Head of caudate nucleus (tissue), 42 donors: ENCODE data around the gene CCND2.
"Not testable (repeated sequence)": the region's sequence is repeated elsewhere in the genome, so short reads cannot be mapped to it uniquely, and the experiment has no call there.

Source experiments
- DNase-seq, 42 donors: peaks; one replicate each; pipeline versions ENCODE4 v3.0.0 to v3.0.0-alpha.2; 2020 to 2021; ENCODE audit warnings: mixed read lengths in 7 of 42
- intact Hi-C: fragments of 100-400 bp; cut with DNase I; formaldehyde crosslinking; loops from one replicate; pipeline ENCODE4 v1.15.0; 2022

The CCND2 gene

GRCh38 chr12:4273652-4274395, at the start of gene CCND2:
CCND2 (plus strand) TSS chr12:4273762; CDS start chr12:4274041, 279 bp downstream.
- intact Hi-C loops = no loop called here
- DNase-seq = peak; percentile 63 to 96 (median 85)

- peak in 2 of 42 donors; percentile 22 to 34 for DNase-seq
- intact Hi-C loops = no loop called here
These were observed 49.2 kb upstream of the CCND2 start for GRCh38 chr12:4224206-4224889.

GRCh38 chr12:4225571-4225970, 48.0 kb upstream of the CCND2 start:
- intact Hi-C loops = no loop called here
- DNase-seq = peak in 2 of 42 donors; percentile 12 to 16

- peak in 1 of 42 donors; percentile 18 for DNase-seq
These were observed 46.5 kb upstream of the CCND2 start for GRCh38 chr12:4227046-4227445.

GRCh38 chr12:4228122-4228580, 45.4 kb upstream of the CCND2 start:
- intact Hi-C loops = no loop called here

More at GRCh38 chr12:4227046-4227445, 46.5 kb upstream of the CCND2 start:
- intact Hi-C loops = no loop called here

GRCh38 chr12:4230526-4230925, 43.0 kb upstream of the CCND2 start:
- peak in 2 of 42 donors; percentile 16 for DNase-seq
- intact Hi-C loops = no loop called here

More at GRCh38 chr12:4228122-4228580, 45.4 kb upstream of the CCND2 start:
- DNase-seq = peak in 2 of 42 donors; percentile 28 to 37

GRCh38 chr12:4238577-4238976, 35.0 kb upstream of the CCND2 start:
- intact Hi-C loops = no loop called here

GRCh38 chr12:4239746-4240145, 33.8 kb upstream of the CCND2 start:
- intact Hi-C loops = no loop called here
- DNase-seq = peak in 1 of 42 donors; percentile 20

More at GRCh38 chr12:4238577-4238976, 35.0 kb upstream of the CCND2 start:
- DNase-seq = no peak

- DNase-seq = peak in 1 of 42 donors; percentile 28
- intact Hi-C loops = no loop called here
These were observed 33.3 kb upstream of the CCND2 start for GRCh38 chr12:4240161-4240783.

GRCh38 chr12:4240981-4241380, 32.6 kb upstream of the CCND2 start:
- intact Hi-C loops = no loop called here
- DNase-seq = peak in 1 of 42 donors; percentile 8

- DNase-seq = peak in 2 of 42 donors; percentile 0 to 10
- intact Hi-C loops = no loop called here
These were observed 32.0 kb upstream of the CCND2 start for GRCh38 chr12:4241592-4241991.

- peak in 1 of 42 donors; percentile 13 for DNase-seq
- intact Hi-C loops = no loop called here
These were observed 31.0 kb upstream of the CCND2 start for GRCh38 chr12:4242595-4242994.

- peak in 1 of 42 donors; percentile 32 for DNase-seq
- intact Hi-C loops = no loop called here
These were observed 30.5 kb upstream of the CCND2 start for GRCh38 chr12:4243091-4243490.

- DNase-seq, intact Hi-C loops: not testable (repeated sequence)
These were observed 30.0 kb upstream of the CCND2 start for GRCh38 chr12:4243491-4244100.

- intact Hi-C loops = no loop called here
- DNase-seq = peak in 1 of 42 donors; percentile 21
These were observed 28.7 kb upstream of the CCND2 start for GRCh38 chr12:4244868-4245267.

- intact Hi-C loops = no loop called here
- DNase-seq = peak in 1 of 42 donors; percentile 13
These were observed 28.1 kb upstream of the CCND2 start for GRCh38 chr12:4245446-4245845.

GRCh38 chr12:4246116-4246515, 27.4 kb upstream of the CCND2 start:
- peak in 2 of 42 donors; percentile 28 to 36 for DNase-seq
- intact Hi-C loops = no loop called here

- intact Hi-C loops = no loop called here
- peak in 1 of 42 donors; percentile 30 for DNase-seq
These were observed 22.9 kb upstream of the CCND2 start for GRCh38 chr12:4250691-4251090.

GRCh38 chr12:4251216-4251891, 22.2 kb upstream of the CCND2 start:
- intact Hi-C loops = no loop called here
- peak in 4 of 42 donors; percentile 8 to 52 (median 29) for DNase-seq
